Amygdala (tissue), 56 donors: ENCODE data around the gene MED13.

ENCODE experiments used
- DNase-seq, 56 donors: peaks; one replicate each; lab custom pipeline; 2025; lab: John Stamatoyannopoulos, UW

Gene MED13

GRCh38 chr17:62064791-62065563 lies at the start of gene MED13:
Gene MED13, minus strand, starts transcription at chr17:62065278. Its CDS starts 73 bp downstream, at chr17:62065205.
- DNase-seq, result peak in 50 of 56 donors; percentile 5 to 80 (median 40)

- DNase-seq, result no peak
These were observed 47.2 kb upstream of the MED13 start for GRCh38 chr17:62112229-62112628.

DNA sequence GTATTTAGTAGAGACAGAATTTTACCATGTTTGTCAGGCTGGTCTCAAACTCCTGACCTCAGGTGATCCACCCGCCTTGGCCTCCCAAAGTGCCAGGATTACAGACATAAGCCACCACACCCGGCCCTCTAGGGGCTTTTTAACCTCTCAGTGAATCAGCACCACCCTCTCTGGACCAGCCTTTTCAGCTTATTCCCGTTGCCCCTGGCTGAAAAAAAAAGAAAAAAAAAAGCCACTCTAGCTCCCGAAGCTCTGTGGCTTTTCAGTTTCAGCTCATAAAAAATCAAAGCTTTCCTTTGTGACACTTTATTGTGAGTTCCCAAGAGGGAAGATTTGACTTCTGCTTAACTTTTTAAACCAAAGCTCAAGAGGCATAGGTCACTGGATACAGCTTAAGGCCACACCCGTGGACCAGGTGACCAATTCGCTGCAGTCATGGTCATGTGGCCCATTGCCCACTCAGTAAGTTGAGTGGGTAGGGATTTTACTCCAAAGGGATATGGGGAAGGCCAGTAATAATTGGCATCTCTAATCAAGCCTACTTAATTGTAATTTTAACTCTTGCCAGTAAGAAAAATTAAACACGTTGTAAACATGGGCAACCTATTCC lies 46.6 kb upstream of the MED13 start:
- no peak for DNase-seq

DNA sequence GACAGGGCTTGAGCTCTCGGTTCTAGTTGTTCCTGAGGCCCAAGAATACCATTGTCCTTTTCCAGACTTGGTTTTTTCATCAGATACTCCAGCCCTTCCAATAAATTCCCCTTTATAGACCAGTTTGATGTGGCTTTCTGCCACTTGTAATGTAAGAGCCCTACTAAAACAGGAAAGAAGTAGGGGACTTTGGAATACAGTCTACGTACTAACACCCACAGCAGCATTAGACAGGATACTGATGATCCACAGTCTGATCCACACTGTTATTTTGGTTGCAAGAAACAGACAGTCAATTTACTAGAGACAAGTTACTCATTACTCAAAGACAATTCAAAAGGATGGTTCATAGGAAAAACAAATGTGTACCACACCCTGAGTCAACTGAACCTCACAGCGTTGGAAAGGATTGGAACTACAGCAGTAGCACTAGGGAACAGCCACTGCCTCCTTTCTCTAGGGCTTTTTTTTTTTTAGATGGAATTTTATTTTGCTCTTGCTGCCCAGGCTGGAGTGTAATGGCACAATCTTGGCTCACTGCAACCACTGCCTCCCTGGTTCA lies 45.9 kb upstream of the MED13 start:
- no peak for DNase-seq

- DNase-seq, result no peak
These were observed 44.8 kb upstream of the MED13 start for GRCh38 chr17:62109924-62110323.

GRCh38 chr17:62109378-62109902 lies 44.4 kb upstream of the MED13 start:
- peak in 3 of 56 donors; percentile 2 for DNase-seq

- no peak for DNase-seq
These were observed 40.8 kb upstream of the MED13 start for GRCh38 chr17:62105861-62106260.

GRCh38 chr17:62105357-62105756 lies 40.3 kb upstream of the MED13 start:
- DNase-seq, result no peak

GRCh38 chr17:62101515-62101914 lies 36.4 kb upstream of the MED13 start:
- no peak for DNase-seq

GRCh38 chr17:62101090-62101489 lies 36.0 kb upstream of the MED13 start:
- no peak for DNase-seq

DNA sequence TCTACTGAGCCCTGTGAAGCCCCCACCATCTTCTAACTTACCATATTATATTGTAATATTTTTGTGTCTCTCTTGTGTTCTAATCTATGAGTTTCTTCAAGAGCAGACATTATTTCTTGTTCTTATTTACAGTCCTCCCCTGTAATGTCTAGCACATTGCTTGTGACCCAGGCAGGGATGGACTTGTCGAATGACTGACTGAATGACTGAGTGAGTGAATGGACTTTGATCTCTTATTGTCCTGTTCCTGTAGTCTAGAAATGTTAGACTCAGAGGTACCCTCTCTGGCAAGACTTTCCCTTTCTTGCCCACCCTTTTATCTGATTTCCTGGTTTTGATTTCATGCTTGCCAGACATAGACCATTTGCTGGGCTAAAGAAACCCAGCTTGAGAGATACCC lies 35.0 kb upstream of the MED13 start:
- no peak for DNase-seq

DNA sequence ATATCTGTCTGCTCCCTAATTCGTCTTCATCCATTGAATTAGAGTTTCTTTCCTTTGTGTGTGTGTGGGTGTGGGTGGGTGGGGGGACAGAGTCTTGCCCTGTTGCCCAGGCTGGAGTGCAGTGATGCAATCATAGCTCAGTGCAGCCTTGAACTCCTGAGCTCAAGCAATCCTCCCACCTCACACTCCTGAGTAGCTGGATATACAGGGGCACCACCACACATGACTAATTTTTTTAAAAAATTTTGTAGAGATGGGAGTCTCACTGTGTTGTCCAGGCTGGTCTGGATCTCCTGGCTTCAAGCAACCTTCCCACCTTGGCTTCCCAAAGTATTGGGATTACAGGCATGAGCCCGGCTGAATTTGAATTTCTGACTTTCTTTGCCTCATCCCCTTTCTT lies 34.5 kb upstream of the MED13 start:
- DNase-seq, result no peak

DNA sequence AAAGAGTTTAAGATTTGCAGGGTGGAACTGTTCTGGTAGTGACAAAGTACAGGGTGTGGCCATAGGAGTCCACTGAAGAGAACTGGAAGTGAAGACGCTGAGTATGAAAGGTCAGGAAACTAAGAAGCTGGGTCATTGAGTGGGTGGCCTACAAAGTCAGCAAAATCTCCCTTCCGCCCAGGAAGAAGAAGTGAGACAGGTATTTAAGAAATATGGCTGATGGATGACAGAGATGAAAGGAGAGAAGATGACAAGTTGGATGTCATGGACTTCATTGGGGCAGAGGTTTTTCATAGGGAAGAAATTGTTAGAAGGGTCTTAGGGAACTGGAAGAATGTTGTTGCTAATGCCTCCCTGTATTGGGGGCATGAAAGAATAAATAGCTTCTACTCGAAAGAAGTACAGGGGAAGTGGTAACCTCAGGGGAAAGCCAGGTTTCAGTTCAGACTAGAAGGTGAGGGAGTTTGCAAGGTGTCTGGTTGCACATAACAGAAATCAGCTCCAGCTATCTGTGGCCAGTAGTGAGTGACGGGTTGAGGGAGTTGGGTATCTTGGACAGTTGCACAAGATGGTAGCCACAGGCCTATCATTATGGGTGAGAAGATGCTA lies 33.6 kb upstream of the MED13 start:
- DNase-seq, result no peak

DNA sequence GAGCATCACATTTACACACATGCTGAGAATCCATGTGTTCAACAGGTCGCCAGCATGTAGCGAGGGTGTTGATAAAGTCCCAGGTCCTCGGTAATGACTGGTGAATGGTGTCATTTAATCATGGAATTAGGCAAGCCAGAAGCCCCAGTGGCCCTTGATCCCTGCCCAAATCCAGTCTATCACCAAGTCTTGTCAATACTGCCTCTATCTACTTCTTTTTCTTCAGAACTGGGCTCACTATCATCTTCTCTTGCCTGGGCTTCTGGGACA lies 31.3 kb upstream of the MED13 start:
- no peak for DNase-seq

DNA sequence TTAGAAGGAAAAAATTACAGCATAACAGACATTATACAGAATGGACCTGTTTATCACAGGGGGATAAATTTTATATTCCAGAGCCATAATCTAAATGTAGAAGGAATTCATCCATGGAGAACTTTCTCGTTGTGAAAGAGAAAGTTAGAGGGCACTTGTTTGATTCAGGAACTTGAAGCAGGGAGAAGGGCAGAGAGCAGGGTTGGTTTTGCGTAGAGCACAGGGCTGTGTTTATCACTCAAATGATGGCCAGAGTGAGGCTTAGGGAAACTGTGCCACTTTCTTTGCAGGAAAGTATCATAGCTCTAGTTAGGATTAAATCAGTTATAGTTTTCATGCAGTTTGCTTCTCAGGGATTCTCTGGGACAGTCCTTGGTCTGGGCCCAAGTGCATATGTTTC lies 29.1 kb upstream of the MED13 start:
- DNase-seq, result no peak

DNA sequence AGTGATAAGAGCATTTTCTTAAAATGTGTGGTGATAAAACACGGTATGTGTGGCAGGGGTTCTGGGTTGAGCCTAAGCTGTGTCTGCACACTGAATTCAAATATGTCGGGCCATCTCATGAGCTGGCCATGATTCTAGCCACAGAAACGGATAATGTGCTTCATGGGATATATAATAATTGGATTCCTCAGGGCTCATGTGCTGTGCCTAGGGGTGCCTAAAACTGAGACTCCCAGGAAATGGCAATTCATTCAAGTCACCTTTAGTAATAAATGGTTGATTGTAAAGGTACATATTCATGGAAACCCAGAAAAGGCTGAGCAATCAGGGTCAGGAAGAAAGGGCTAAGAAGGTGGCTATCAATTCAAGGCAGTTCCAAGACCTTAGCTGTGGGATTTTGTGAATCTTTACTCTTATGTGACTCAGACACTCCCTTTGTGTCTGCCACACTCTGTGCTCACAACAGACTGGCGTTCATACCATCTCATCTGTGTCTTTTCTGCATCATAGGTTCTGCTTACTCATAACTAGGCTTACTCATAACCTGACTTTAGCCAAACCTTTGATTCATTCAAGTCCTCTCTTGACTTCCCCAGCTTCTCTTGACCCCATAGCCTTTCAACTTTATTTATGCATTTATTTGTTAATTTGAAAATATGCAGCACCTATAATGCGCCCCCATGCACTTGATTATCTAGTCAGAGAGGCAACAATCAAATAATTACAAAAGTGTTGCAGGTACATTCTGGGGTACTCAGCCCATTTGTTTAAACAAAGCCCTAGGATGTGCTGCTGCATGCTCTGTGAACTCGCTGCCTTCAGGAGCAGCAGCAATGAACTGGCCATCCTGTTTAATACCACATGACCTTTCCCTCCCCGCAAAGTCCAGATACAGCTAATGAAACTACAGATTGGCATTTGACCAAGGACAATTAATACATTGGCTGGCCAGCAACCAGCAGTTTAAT lies 28.4 kb upstream of the MED13 start:
- DNase-seq, result no peak

DNA sequence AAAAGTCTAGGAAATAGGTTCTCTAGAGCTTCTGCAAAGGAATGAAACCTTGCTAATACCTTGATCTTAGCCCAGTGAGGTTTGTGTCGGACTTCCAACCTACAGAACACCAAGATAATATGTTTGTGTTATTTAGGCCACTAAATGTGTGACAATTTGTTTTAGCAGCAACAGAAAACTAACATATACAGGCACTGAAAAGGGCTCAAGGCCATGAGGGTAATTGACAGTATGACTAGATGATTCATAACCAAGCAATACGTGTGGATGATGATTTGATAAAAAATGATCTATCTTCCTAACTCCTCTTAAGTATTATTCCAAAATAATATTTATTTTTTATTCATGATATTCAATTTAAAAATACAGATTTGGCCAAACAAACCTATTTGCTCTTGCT lies 27.7 kb upstream of the MED13 start:
- no peak for DNase-seq

DNA sequence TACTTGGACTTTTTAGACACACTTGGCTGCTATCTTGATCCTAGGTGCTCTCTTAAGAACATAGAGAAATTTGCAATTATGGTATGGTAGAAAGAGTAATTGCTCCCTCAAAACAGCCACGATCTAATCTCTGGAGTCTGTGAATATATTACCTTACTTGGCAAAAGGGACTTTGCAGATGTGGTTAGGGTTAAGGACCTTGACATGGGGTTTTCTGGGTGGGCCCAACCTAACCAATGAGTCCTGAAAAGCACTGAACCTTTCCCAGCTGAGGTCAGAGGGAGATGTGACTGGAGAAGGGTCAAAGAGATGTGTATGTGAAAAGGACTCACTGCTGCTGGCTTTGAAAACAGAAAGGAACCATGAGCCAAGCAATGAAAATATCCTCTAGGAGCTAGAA lies 26.7 kb upstream of the MED13 start:
- DNase-seq, result no peak

DNA sequence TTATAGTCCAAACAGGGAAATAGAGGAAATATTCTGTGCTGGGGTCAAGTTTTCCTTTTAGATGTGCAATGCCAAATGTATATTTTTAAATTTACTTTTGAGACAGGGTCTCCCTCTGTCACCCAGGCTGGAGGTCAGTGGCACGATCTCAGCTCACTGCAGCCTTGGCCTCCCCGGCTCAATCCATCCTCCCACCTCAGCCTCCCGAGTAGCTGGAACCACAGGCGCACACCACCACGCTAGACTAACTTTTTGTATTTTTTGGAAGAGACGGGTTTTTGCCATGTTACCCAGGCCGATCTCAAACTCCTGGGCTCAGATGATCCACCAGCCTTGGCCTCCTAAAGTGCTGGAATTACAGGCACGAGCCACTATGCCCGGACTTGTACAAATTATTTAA lies 25.8 kb upstream of the MED13 start:
- no peak for DNase-seq

DNA sequence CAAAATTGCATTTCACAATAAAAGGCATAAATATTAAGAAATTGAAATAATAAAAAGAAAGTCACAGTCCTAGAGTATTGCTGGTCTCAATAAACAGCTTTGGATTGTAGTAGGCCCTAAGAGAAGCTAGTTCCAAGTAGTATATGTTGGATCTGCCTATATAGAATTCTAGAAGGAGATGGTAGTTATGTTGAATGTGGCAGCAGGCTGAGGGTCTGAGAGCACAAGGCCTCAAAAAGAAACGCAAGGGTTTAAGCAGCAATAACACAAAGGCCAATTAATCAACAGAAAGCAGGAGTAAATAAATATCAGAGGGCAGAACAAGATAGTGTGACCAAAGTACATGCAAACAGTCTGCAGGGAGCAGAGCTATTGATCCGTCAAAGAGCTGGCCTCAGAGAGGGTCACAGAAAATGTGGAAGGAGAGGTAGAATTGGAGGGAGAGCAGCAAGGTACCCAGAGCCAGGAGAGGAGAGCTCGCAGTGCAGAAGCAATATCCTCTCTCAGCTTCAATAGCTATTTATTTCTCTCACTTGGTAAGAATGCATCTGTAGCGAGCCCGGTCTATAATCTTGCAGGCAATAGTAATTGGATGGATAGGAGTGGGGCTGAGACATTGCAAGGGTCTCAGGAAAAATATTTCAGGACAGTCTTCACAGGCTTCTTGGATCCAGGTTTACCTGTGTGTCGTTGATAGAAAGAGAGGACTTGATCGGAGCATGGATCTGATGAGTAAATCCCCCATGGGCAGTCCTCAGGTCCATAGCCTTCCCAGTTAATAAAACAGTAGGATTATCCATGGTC lies 25.1 kb upstream of the MED13 start:
- no peak for DNase-seq
